Measurements from ENCODE around the gene RBMS3. TPM values are rescaled to one million over a fixed set of nuclear protein-coding genes. Genes with fewer than 3 reads are reported as not detected.

The RBMS3 gene
- total and polyA plus RNA-seq, 9 donors, result 11.6 to 79.2 (median 63.1) TPM

DNA sequence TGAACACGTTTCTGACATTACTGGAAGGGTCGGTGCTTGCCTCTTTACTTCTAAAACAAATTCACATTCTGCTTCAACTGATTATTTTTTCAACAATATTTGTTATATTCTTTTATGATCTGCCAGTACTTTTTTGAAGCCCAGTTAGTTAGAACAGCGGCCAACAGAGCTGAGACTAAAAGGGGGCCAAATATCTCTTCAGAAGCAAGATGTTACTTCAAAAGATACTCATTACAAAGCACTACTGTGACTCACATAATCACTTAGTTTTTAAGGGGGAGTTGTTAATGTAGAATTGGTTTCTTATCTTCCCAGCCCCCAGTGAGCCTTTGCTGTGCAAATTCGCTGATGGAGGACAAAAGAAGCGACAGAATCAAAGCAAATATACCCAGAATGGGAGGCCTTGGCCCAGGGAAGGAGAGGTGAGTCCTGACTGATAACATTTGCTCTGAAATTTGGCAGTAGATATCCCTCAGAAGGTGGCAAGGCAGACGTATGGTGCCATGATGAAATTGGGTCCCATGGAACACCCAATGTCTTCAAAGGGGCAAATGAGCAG is 587.8 kb downstream of the RBMS3 start:
- 29 to 35% (median 32%) methylated on average over 6 of the region's 6 CpGs for WGBS, 3 donors
- Histone ChIP-seq H3K4me3 (no peak overlapping the region), H3K9me3 (no peaks in the 10 kb centered on the region), H3K27me3 (no peaks in the 10 kb centered on the region), H3K36me3 (no peaks in the 10 kb centered on the region), H3K4me1 (ENCODE audit: insufficient read depth) (peaks cover 2% of the 10 kb centered on the region), H3K27ac (no peak overlapping the region)
- TF ChIP-seq POLR2A (IDR thresholded peaks at IDR 0.05) (no peak), EP300 (IDR thresholded peaks at IDR 0.05) (no peak)
- TF ChIP-seq, protein P1, sequence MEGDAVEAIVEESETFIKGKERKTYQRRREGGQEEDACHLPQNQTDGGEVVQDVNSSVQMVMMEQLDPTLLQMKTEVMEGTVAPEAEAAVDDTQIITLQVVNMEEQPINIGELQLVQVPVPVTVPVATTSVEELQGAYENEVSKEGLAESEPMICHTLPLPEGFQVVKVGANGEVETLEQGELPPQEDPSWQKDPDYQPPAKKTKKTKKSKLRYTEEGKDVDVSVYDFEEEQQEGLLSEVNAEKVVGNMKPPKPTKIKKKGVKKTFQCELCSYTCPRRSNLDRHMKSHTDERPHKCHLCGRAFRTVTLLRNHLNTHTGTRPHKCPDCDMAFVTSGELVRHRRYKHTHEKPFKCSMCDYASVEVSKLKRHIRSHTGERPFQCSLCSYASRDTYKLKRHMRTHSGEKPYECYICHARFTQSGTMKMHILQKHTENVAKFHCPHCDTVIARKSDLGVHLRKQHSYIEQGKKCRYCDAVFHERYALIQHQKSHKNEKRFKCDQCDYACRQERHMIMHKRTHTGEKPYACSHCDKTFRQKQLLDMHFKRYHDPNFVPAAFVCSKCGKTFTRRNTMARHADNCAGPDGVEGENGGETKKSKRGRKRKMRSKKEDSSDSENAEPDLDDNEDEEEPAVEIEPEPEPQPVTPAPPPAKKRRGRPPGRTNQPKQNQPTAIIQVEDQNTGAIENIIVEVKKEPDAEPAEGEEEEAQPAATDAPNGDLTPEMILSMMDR (IDR thresholded peaks at IDR 0.05), result no peak
- no peak for DNase-seq
- intact Hi-C loops (cut with DNase I), result no loop called here

DNA sequence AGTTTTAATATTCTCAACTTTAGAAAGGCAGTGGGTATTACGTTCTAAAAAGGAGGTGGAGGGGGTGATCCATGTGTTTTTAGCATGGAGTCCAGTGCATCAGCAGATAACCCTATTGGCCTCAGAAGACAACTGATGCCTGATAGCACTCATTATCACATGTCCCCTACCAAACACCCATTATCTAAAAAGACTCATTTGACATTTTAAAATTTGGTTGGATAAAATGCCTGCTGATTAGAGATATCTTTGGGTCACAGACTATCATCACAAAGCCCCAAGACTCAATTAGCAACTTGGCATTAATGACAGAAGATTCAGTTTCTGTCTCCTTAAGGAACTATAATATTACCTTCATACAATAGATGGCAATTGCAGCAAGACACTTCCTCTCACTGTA is 589.3 kb downstream of the RBMS3 start:
- intact Hi-C loops (cut with DNase I), result no loop called here
- no peaks in the 10 kb centered on the region for H3K27me3 ChIP-seq
- WGBS, 3 donors, result 90 to 98% (median 95%) methylated on average over 1 of the region's 1 CpG
- no peaks in the 10 kb centered on the region for H3K9me3 ChIP-seq
- no peak overlapping the region for H3K27ac ChIP-seq
- no peak for DNase-seq
- H3K36me3 ChIP-seq, result no peaks in the 10 kb centered on the region
- H3K4me3 ChIP-seq, result no peak overlapping the region
- TF ChIP-seq EP300 (IDR thresholded peaks at IDR 0.05) (no peak), POLR2A (IDR thresholded peaks at IDR 0.05) (no peak)
- TF ChIP-seq, protein P1 (IDR thresholded peaks at IDR 0.05), result no peak
- peaks cover 6% of the 10 kb centered on the region for H3K4me1 ChIP-seq (ENCODE audit: insufficient read depth)

DNA sequence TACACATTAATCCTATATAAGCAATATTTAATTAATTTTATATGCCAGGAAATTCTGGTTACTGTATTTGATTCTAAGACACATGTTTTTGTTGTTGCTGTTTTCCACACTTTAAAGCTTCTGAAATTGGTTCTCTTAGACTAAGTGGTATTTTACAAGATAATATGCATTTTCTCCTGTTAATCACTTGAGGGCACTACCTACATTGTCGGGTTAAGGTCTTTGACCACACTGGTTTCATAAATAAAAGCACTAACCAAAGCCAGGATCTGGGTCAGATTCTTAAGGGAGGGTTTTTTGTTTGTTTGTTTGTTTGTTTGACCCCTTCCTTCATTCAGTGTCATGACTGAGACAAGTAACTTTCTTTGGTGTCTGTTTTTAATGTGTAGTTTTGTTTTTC is 590.2 kb downstream of the RBMS3 start:
- intact Hi-C loops (cut with DNase I), result no loop called here
- no peak overlapping the region for H3K4me3 ChIP-seq
- H3K9me3 ChIP-seq, result no peaks in the 10 kb centered on the region
- DNase-seq, result no peak
- H3K27me3 ChIP-seq, result no peaks in the 10 kb centered on the region
- H3K4me1 ChIP-seq (ENCODE audit: insufficient read depth), result peaks cover 6% of the 10 kb centered on the region
- no peak overlapping the region for H3K27ac ChIP-seq
- H3K36me3 ChIP-seq, result no peaks in the 10 kb centered on the region
- TF ChIP-seq, protein P1 (IDR thresholded peaks at IDR 0.05), result no peak
- TF ChIP-seq POLR2A (IDR thresholded peaks at IDR 0.05), result no peak
- no peak for TF ChIP-seq EP300 (IDR thresholded peaks at IDR 0.05)
- 84 to 93% (median 88%) methylated on average over 1 of the region's 1 CpG for WGBS, 3 donors

DNA sequence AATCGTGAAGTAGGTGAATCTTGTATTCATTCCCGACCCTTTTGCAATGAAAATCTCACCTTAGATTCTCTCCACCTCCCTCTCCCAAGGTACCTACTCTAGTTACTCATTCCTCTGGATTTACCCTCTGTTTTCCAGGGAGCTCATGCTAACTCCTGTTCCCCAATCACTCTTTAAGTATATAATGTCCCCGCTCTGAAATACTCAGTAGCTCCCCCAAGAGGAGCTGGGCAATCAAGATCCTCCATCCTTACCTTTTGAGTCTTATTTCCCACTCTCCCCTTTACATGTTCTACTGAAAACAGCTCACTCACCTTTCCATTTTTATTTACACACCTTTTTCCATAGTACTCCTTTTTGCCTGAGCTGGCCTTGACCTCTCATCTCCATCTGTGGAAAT is 599.9 kb downstream of the RBMS3 start:
- WGBS, 3 donors, result 72 to 95% (median 93%) methylated on average over 3 of the region's 3 CpGs
- H3K4me3 ChIP-seq, result no peak overlapping the region
- H3K9me3 ChIP-seq, result no peaks in the 10 kb centered on the region
- DNase-seq, result no peak
- TF ChIP-seq POLR2A (IDR thresholded peaks at IDR 0.05) (no peak), EP300 (IDR thresholded peaks at IDR 0.05) (no peak)
- TF ChIP-seq, protein P1 (IDR thresholded peaks at IDR 0.05), result no peak
- H3K36me3 ChIP-seq, result no peaks in the 10 kb centered on the region
- H3K4me1 ChIP-seq (ENCODE audit: insufficient read depth), result no peaks in the 10 kb centered on the region
- no peaks in the 10 kb centered on the region for H3K27me3 ChIP-seq
- intact Hi-C loops (cut with DNase I), result no loop called here
- no peak overlapping the region for H3K27ac ChIP-seq
